MM.1S (cell line): ENCODE measurements around the gene SFTPB.
"Not testable (repeated sequence)": the region's sequence is repeated elsewhere in the genome, so short reads cannot be mapped to it uniquely, and the experiment has no call there.

Experiments
- EZH2 ChIP-seq: fragments of 300-600 bp; sonication (generic); optimal IDR thresholded peaks from 2 replicates; pipeline ENCODE3; 2017; ENCODE audit warnings: low read depth, mild to moderate bottlenecking, antibody characterized with exemption, low read length, mixed read lengths
- TF ChIP-seq, protein P1 (sequence below): fragments of 300-600 bp; sonication (generic); IDR thresholded peaks from 2 replicates; pipeline ENCODE4 v1.5.1; 2016; ENCODE audit warnings: antibody characterized with exemption, low read length, mixed read lengths

DNA sequence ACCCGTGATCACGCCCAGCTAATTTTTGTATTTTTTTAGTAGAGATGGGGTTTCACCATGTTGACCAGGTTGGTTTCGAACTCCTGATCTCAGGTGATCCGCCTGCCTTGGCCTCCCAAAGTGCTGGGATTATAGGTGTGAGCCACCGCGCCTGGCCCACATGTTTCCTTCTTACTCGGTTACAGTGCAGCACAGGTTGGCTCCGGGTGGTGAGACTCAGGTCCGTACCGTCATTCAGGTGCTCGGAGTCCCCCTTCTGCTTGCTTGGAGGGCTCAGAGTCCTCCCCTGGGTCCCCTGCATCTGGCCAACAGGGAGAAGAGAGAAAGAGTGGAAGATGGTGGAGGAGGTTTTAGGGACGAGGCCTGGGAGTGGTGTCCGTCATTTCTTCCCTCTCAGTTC is 2.4 kb upstream of the SFTPB start:
- TF ChIP-seq, protein P1, sequence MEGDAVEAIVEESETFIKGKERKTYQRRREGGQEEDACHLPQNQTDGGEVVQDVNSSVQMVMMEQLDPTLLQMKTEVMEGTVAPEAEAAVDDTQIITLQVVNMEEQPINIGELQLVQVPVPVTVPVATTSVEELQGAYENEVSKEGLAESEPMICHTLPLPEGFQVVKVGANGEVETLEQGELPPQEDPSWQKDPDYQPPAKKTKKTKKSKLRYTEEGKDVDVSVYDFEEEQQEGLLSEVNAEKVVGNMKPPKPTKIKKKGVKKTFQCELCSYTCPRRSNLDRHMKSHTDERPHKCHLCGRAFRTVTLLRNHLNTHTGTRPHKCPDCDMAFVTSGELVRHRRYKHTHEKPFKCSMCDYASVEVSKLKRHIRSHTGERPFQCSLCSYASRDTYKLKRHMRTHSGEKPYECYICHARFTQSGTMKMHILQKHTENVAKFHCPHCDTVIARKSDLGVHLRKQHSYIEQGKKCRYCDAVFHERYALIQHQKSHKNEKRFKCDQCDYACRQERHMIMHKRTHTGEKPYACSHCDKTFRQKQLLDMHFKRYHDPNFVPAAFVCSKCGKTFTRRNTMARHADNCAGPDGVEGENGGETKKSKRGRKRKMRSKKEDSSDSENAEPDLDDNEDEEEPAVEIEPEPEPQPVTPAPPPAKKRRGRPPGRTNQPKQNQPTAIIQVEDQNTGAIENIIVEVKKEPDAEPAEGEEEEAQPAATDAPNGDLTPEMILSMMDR = not testable (repeated sequence)
- TF ChIP-seq EZH2 = not testable (repeated sequence)
